Tibial nerve (tissue), 4 donors: ENCODE measurements around the gene CAPN12.

Experiments used
- CTCF ChIP-seq, 5 experiments: fragments of 200-600 bp in 3 of 5; fragments of 450-650 bp in 2 of 5; sonication (generic) in 3 of 5; IDR thresholded peaks; one replicate each; pipeline ENCODE4 v1.5.1; 2016 to 2019; ENCODE audit warnings: antibody characterized with exemption in 5 of 5, mild to moderate bottlenecking in 3 of 5, moderate library complexity in 2 of 5
- EP300 ChIP-seq, 2 donors: sonication (generic); formaldehyde crosslinking; IDR thresholded peaks; one replicate each; pipeline ENCODE4 v1.6.1; 2017; ENCODE audit warnings: antibody characterized with exemption in 2 of 2, mild to moderate bottlenecking in 1 of 2
- POLR2A ChIP-seq, 2 donors: fragments of 450-650 bp; IDR thresholded peaks; one replicate each; pipeline ENCODE4 v1.6.1; 2017; ENCODE audit warnings: antibody characterized with exemption in 2 of 2, mild to moderate bottlenecking in 2 of 2, moderate library complexity in 2 of 2

- TF ChIP-seq CTCF (IDR thresholded peaks at IDR 0.05) (no peak), POLR2A (IDR thresholded peaks at IDR 0.05) (no peak), EP300 (IDR thresholded peaks at IDR 0.05) (no peak)
Measured at GRCh38 chr19:38682872-38683392, 61.3 kb downstream of the CAPN12 start.
